Upper lobe of left lung (tissue), 4 donors: ENCODE results near the gene POMGNT2.

Experiments
- CTCF ChIP-seq, 6 experiments: fragments of 450-650 bp in 4 of 6; fragments of 200-600 bp in 2 of 6; sonication (generic) in 2 of 6; IDR thresholded peaks; one replicate each; pipeline ENCODE4 v1.5.1; 2016 to 2019; ENCODE audit warnings: antibody characterized with exemption in 6 of 6
- POLR2A ChIP-seq, 4 donors: fragments of 450-650 bp; IDR thresholded peaks; one replicate each; pipeline ENCODE4 v1.5.1; 2016 to 2017; ENCODE audit warnings: antibody characterized with exemption in 4 of 4, mild to moderate bottlenecking in 2 of 4

DNA sequence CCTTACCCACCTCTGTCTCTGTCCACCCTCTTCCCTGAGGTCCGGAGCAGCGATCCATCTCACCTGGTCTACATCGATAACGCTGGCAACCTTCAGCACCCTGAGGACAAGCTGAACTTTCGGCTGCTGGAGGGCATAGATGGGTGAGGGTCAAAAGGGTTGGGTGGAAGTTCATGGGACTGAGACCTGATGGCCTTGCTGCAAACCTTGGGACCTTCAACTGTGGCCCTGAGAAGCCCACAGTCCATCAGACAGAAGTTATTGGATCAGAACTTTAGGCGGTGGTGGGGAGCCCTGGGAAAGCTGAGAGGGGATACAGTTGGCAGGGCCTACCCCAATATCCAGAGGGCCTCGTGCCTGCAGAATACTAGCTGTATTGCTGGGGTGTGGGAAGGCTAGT lies 50.5 kb downstream of the POMGNT2 start:
- TF ChIP-seq CTCF (IDR thresholded peaks at IDR 0.05): no peak
- no peak for TF ChIP-seq POLR2A (IDR thresholded peaks at IDR 0.05)
